KOPT-K1 (cell line): Measurements from ENCODE around the gene GRK6.

Experiments used
- H3K27ac ChIP-seq: fragments of 200-600 bp; sonication (generic); 2 replicates; pipeline ENCODE4 v1.5.1; 2016; ENCODE audit warnings: antibody characterized with exemption, mild to moderate bottlenecking, low read depth, low read length; ENCODE audit not compliant: poor library complexity, severe bottlenecking
- H3K36me3 ChIP-seq: fragments of 200-600 bp; sonication (generic); 2 replicates; pipeline ENCODE4 v1.5.1; 2017; ENCODE audit warnings: antibody characterized with exemption, mild to moderate bottlenecking, low read length, moderate library complexity; ENCODE audit not compliant: insufficient read depth
- H3K9me3 ChIP-seq: fragments of 200-600 bp; sonication (generic); 2 replicates; pipeline ENCODE4 v1.5.1; 2017; ENCODE audit warnings: antibody characterized with exemption, low read length, mild to moderate bottlenecking; ENCODE audit not compliant: insufficient read depth, poor library complexity, severe bottlenecking

GRK6 gene

DNA sequence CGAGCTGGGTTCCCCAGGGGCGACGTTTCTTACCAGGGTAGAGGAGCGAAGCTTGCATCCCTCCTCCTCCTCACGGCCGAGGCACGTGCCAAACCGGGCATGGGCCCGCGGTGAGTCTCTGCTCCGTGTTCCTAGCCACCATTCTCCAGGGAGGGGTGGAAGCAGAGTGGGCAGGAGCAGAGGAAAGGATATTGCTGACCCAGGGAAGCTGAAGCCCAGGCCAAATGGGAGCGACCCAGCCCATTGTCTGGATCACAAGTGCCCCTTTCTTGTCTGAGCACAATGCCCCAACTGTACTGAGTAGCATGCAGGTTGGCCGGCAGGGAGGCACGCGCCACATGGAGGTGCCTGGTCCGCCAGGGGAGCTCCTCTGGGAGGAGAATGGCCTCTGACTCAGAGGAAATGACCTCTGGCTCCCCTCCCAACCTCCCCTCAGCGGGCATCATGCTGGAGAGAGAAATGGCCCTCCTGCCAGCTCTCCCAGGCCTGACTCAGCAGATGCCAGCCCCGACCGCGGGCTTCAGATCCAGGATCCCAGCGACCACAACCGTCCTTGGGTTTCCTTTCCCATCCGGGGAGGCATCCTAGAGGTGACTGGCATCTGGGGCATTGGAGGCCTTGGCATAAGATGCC lies 21.3 kb downstream of the GRK6 start:
- Histone ChIP-seq H3K27ac (no peak overlapping the region), H3K36me3 (peaks cover 11% of the 10 kb centered on the region; the same call in 1 of the 2 replicates), H3K9me3 (no peaks in the 10 kb centered on the region)

DNA sequence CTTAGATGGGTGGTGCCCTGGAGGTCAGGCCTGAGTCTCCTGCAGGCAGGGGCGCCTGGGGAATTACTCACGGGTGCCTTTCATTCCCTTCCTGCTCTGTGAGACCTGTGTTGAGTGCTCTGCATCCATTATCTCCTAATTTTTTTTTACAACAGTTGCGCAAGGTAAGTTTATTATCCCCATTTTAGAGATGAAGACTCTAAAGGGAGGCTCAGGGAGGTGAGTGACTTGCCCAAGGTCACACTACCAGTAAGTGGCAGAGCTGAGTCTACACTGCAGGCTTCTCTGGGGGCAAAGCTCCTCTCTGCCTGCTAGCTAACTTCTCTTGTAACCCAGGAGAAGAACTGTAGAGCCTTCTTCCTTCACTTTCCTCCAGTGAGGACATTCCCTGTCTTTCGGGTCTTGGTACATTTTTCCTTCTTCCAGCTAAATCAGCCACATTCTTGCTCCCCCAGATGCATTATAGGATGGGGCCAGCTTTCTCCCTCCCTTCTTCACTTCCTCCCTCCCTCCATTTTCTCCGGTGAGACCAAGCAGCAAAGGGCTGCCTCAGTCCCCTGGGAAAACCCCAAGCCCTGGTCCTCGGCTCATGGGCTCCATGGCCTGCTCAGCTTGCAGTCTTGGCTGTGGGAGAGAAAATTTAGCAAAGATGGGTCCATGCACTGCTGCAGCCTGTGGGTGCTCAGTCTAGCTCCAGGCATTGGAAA lies 21.9 kb downstream of the GRK6 start:
- peaks cover 5% of the 10 kb centered on the region; the same call in 1 of the 2 replicates for H3K36me3 ChIP-seq
- H3K9me3 ChIP-seq = no peaks in the 10 kb centered on the region
- H3K27ac ChIP-seq = no peak overlapping the region

DNA sequence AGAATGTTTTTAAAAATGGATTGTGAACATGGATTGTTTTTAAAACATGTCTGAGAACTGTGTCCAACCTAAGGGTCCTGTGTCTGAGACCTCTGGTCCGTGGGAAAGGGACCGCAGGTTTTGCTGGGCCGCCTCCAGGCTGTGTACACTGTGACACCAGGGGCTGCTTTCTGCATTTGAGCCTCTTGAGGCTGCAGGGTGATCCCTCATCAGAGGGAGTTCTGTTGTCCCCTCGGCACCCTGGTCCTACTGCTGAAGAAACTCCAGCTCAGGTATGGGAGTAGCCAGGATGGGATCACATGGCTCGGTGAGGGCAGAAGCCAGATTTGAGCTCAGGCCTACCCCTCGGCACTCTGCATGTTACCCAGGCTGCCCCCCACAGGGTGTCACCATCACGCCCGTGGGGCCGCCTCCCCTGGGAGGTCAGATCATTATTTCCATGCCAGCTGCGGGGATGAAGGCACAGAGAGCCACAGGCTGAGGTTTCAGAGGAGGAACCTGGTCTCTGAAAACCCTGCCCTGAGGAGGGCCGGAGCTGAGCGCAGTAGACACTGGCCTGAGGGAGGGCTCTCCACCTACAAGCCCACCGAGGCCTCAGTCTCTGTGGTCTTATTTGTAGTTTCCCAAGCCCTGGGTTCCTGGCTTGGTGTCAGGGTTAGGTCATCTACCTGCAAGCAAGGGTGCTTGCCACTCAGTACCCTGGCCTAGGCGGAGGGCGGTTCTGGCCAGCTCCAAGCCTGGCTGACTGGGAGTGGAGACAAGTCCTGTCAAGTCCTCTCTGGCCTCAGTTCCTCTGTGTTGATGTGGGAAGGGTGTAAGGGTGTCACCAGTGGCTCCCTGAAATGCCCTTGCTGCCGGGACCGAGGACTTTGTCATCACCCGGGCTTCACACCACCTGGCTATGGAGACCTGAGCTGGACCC lies 22.9 kb downstream of the GRK6 start:
- Histone ChIP-seq H3K36me3 (no peaks in the 10 kb centered on the region), H3K9me3 (no peaks in the 10 kb centered on the region), H3K27ac (no peak overlapping the region)

DNA sequence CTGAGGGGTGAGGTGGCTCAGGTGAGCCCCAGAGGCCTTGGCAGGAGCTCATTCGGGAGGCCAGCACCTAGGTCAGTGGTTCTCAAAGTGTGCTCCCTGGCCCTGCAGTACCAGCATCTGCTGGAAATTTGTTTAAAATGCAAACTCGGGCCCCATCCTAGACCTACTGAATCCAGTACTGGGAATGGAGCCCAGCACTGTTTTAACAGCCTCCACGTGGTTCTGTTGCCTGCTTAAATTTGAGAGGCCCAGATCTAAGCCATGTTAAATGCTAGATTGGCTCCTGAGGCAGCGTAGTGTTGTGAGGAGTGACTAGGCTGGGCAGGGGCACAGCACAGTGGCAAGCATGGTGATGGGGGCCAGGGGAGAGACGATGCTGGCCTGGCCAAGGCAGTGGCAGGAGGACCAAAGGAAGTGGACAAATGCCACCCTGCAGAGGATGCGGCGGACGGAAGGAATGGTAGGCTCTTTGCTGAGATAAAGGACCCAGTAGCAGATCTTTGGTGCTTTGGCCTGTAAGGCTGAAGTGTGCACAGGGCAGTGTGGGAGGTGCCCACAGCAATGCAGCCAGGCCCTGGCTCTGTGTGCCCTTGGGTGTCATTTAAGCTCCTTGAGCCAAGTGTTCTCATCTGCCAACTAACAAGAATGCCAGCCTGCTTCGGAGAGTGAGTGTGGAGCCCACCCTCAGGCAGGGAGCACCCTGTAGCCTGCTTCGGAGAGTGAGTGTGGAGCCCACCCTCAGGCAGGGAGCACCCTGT lies 24.4 kb downstream of the GRK6 start:
- H3K9me3 ChIP-seq = no peaks in the 10 kb centered on the region
- no peak overlapping the region for H3K27ac ChIP-seq
- H3K36me3 ChIP-seq = no peaks in the 10 kb centered on the region

DNA sequence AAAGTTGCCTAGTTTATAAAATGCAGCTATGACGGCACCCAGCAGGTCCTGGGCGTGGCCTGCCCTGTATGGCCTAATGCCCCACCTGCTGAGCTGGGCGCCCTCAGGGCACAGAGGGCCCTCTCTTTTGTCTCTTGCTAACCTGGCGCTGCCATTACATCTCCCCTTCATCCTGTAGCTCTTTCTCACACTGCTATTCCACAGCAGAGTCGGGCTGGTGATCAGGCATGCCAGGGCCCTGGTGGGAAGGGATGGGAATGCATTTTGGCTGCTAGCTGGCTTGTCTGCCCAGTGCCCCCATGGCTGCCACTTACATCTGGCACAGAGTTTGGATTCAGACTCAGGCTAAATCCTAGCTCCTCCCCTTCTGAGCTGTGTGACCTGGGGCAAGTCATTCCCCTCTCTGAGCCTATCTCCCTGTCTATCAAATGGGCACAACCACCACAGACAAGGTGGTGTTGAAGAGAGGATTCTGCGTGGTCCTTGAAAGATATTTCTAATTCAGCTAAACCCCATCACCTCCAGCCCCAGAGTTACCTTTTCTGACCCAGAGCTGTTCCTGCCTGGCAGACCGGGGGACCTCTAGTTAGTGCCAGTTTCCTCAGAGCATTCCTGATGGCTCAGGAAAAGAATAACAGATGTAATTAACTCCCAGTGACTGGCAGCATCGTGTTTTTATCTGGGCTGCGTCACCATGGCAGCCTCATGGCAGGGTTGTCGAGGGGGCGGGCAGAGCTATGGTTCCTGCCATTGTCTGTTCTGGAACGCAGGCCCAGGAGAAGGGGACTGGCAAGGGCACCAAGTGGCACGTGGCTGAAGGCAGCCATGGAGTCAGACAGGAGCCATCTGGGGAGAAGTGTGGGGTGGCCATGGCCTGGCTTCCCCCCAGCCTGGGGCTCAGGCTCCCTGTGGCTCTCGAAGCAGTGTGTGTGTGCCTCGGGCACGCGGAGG lies 26.5 kb downstream of the GRK6 start:
- Histone ChIP-seq H3K36me3 (peaks cover 11% of the 10 kb centered on the region), H3K27ac (no peak overlapping the region), H3K9me3 (no peaks in the 10 kb centered on the region)

DNA sequence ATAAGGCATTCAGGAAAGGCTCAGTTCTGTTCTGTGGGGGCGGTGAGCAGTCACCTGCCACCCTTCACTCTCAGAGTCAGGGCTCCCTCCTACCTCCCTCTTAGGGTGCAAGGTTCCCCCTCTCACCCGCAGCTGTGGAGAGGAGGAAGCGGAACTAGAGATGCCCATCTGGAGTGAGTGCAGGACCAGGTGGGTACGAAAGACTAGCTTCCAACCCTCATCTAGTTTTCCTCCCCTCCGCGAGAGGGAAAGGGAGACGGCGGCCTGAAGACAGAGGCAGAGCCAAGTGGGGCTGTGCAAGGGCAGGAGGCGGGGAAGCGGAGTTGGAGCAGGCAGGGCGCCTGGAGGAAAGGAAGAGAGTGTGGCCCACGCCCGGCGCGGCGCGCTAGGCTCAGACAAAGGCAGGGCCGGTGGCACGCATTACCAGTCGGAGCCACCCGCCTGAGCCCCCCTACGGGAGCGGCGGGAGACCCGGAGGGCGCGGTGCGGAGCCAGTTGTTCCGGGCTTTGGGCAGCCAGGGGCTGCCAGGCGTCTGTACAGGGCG lies 27.4 kb downstream of the GRK6 start:
- no peak overlapping the region for H3K27ac ChIP-seq
- H3K36me3 ChIP-seq = peaks cover 21% of the 10 kb centered on the region
- H3K9me3 ChIP-seq = no peaks in the 10 kb centered on the region

DNA sequence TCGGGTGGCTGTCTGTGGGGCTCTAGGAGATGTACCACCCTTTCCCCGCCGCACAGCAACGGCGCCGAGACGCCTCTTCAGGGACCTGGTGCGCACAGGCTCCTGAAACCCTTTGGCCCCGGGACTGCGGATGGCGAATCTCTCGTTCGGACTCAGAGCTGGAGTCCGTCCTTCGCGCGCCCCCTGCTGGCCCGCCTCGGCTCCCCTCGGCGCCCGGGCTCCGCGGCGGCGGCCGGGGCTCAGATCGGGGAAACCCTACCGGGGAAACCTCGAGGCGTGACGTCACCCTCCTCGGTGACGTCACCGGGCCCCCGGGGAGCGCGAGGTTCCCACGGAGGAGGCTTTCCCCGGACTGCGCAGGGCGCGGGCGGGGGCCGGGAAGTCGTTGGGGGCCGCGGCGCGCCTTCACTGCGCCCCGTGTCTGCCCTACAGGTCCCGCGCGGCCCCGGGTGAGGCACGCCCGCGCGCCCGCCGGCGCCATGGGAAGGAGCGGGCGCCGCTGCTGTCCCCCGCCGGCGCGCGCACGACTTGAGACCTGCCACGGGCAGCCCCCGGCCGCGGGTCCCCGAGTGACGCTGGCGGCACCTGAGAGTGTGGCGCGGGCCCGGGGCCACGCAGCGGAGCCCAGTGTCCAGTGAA lies 28.0 kb downstream of the GRK6 start:
- peak overlapping the region; percentile 60 for H3K27ac ChIP-seq
- peaks cover 26% of the 10 kb centered on the region for H3K36me3 ChIP-seq

DNA sequence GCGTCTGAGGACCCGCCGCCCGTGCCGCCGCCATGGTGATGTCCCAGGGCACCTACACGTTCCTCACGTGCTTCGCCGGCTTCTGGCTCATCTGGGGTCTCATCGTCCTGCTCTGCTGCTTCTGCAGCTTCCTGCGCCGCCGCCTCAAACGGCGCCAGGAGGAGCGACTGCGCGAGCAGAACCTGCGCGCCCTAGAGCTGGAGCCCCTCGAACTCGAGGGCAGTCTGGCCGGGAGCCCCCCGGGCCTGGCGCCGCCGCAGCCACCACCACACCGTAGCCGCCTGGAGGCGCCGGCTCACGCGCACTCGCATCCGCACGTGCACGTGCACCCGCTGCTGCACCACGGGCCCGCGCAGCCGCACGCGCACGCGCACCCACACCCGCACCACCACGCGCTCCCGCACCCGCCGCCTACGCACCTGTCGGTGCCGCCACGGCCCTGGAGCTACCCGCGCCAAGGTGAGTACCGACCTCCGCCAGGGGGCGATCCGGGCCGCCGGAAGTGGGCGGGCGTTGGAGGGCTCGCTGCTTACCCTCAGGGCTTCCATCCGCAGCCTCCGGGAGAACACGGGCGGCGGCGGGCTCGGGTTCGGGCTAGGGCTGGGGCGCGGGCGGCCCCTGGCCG lies 28.7 kb downstream of the GRK6 start:
- Histone ChIP-seq H3K27ac (peak overlapping the region; percentile 60), H3K36me3 (peaks cover 33% of the 10 kb centered on the region), H3K9me3 (no peaks in the 10 kb centered on the region)

More for the DNA sequence above, 28.0 kb downstream of the GRK6 start:
- H3K9me3 ChIP-seq = no peaks in the 10 kb centered on the region

DNA sequence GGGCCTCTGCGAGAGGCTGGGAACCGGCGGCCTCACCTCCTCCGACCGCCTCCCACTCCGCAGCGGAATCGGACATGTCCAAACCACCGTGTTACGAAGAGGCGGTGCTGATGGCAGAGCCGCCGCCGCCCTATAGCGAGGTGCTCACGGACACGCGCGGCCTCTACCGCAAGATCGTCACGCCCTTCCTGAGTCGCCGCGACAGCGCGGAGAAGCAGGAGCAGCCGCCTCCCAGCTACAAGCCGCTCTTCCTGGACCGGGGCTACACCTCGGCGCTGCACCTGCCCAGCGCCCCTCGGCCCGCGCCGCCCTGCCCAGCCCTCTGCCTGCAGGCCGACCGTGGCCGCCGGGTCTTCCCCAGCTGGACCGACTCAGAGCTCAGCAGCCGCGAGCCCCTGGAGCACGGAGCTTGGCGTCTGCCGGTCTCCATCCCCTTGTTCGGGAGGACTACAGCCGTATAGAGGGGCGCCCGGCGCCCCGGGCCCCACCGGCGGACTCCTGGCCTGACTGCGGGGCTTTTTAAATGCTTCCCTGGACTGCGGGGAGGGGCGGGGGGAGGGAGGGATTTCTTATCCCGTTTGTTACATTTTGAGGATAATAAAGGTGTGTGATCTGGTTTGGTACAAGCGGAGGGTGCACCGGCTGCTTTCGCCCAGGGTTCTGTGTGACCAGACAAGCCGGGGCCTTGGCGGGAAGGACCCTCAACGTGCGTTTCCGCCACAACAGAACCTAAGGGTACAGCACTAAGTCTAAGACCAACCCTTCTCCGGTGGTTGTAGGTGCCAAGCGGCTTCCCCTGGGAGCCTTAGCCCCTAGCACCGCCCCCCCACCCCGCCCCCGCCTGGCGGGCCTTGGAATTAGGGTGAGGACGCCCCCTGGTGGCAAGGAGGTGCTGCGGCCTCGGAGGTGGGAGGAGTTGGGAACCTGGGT lies 29.4 kb downstream of the GRK6 start:
- Histone ChIP-seq H3K9me3 (no peaks in the 10 kb centered on the region), H3K27ac (peak overlapping the region; percentile 60), H3K36me3 (peaks cover 36% of the 10 kb centered on the region)

DNA sequence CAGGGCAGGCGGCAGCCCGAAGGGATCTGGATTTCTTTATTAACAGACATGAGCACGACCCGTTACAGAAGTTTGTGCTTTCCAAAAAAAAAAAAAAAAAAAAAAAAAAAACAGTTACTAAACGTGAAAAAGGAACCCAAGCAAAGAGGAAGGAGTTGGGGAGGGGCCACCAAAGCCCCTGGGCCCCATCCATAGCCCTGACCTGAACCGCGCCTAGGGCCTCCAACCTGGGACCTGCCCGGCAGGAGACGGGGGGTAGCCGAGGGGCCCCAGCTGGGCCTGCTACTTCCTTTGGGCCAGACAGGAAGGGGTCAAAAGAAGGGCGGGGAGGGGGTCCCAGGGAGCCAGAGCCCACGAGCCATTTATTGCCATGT lies 30.1 kb downstream of the GRK6 start:
- H3K9me3 ChIP-seq = no peaks in the 10 kb centered on the region
- peaks cover 36% of the 10 kb centered on the region for H3K36me3 ChIP-seq
- H3K27ac ChIP-seq = no peak overlapping the region

DNA sequence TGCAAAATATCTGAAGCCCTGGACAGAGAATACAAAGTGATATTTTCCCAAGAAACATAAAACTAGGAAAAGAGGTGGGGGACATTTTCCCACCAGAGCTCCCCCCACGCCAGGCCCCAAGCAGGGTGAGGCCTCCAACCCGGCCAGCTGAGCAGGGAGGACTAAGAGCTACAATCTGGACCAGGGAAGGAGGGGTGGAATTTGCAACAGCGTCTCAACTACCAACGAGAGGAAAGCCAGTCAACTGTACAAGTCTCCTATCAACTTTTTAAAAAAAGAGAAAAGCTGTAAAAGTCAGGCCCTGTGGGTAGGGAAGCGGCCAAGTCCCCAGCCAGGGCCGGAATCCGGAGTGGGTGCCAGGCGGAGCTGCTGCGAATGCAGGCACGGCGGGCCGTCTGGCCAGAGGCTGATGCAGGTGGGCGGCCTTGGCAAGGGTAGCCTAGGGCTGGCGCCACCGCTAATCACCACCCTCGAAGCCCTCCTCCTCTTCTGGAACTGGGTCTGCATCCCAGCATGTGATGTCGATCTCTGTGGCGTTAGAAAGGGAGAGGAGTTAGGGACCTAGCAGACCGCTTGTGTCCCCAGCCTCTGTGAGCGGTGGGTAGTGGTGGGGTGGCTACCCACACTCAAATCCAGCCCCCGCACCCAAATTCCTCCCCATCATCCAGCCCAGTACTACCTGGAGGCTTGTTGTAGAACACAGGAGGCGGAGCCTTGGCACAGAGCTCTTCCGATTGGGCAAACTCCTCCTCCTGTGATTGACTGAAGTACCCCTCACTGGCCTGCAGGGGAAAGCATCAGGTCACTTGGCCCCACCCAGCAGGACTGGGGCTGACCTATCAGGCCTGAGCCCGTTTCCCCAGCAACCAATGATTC lies 30.7 kb downstream of the GRK6 start:
- H3K27ac ChIP-seq = no peak overlapping the region
- peaks cover 36% of the 10 kb centered on the region for H3K36me3 ChIP-seq
- no peaks in the 10 kb centered on the region for H3K9me3 ChIP-seq
